Stimulated activated CD8-positive, alpha-beta memory T cell treated with anti-CD3 and anti-CD28 coated beads, Interleukin-15, amount 100 ng/mL, for 48 hours (primary cell): ENCODE results near the gene JPH3.

Source experiments
- DNase-seq, 2 donors: peaks; one replicate each; pipeline ENCODE4 v3.0.0-alpha.2; 2020; ENCODE audit warnings: low read depth in 2 of 2

Gene JPH3

GRCh38 chr16:87681981-87682570 lies 79.8 kb downstream of the JPH3 start:
- DNase-seq: no peak

GRCh38 chr16:87682852-87683399 lies 80.6 kb downstream of the JPH3 start:
- no peak for DNase-seq

- no peak for DNase-seq
Observed at GRCh38 chr16:87684106-87684677, 81.9 kb downstream of the JPH3 start.

GRCh38 chr16:87684711-87685404 lies 82.5 kb downstream of the JPH3 start:
- DNase-seq: no peak

GRCh38 chr16:87685405-87685755 lies 83.1 kb downstream of the JPH3 start:
- DNase-seq: no peak

- DNase-seq: no peak
Observed at GRCh38 chr16:87685766-87686165, 83.5 kb downstream of the JPH3 start.

- DNase-seq: no peak
Observed at GRCh38 chr16:87686697-87687096, 84.4 kb downstream of the JPH3 start.

GRCh38 chr16:87687126-87687910 lies 85.0 kb downstream of the JPH3 start:
- DNase-seq: no peak

- no peak for DNase-seq
Observed at GRCh38 chr16:87687998-87688529, 85.8 kb downstream of the JPH3 start.

- DNase-seq: no peak
Observed at GRCh38 chr16:87688876-87689815, 86.8 kb downstream of the JPH3 start.

GRCh38 chr16:87689956-87690465 lies 87.7 kb downstream of the JPH3 start:
- DNase-seq: no peak

- no peak for DNase-seq
Observed at GRCh38 chr16:87690911-87691685, 88.8 kb downstream of the JPH3 start.

GRCh38 chr16:87691686-87692079 lies 89.4 kb downstream of the JPH3 start:
- no peak for DNase-seq

- no peak for DNase-seq
Observed at GRCh38 chr16:87692176-87692575, 89.9 kb downstream of the JPH3 start.

GRCh38 chr16:87692756-87693155 lies 90.4 kb downstream of the JPH3 start:
- no peak for DNase-seq

- DNase-seq: no peak
Observed at GRCh38 chr16:87693827-87694226, 91.5 kb downstream of the JPH3 start.

GRCh38 chr16:87694441-87695125 lies 92.3 kb downstream of the JPH3 start:
- no peak for DNase-seq

GRCh38 chr16:87695534-87695933 lies 93.2 kb downstream of the JPH3 start:
- no peak for DNase-seq

GRCh38 chr16:87696726-87697125 lies 94.4 kb downstream of the JPH3 start:
- no peak for DNase-seq
